Activated naive CD8-positive, alpha-beta T cell treated with anti-CD3 and anti-CD28 coated beads, Interleukin-2, amount 50 U/mL, for 16 hours (primary cell): ENCODE results near the gene TRPM1.

Source experiments
- DNase-seq: peaks from one replicate; pipeline ENCODE4 v3.0.0-alpha.2; 2020; ENCODE audit warnings: low read depth, low spot score

TRPM1 gene

DNA sequence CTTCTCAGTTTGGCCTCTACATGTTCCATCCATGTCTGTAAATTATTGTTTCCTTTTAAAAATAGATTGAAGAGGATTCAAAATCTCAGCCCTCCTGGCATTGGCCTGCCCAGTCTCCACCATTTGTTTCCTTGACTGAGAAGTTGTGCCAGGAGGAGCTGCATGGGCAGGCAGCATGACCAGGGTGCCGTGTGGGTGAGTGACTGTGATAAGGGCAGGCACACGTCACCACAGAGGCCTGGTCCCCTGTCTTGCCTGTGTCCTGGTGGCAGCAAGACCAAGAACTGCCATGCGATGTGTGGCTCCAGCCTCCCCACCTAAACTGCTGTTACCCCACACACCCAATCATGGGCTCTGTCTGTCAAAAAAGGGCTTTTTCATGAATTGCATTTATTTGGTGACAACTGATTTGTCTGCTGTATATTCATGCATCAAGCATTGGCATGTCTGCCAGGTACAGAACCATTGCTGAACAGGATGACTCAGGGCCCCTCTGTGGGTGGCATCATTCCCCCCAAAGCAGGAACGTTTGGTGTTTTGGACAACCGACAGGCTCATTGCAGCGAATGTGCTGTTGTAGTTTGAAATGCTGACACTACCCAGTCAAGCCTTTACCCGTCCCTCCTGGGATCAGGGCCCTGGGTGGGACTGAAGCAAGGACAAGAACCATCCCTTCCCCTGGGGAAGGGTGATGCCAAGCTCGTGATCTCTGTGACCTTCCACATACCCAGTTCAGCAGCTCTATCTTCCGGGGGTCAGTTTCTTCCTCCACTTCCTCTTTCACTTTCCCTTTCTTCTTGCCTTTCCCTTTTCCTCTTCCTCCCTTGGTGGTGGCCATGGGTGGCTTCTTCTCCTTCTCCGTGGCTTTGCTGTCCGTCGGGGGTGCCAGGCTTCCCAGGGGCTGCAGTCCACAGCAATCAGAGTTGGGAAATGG is 51.6 kb downstream of the TRPM1 start:
- DNase-seq = no peak

GRCh38 chr15:31049111-31049510 is 52.4 kb downstream of the TRPM1 start:
- DNase-seq = no peak

GRCh38 chr15:31047437-31047836 is 54.1 kb downstream of the TRPM1 start:
- no peak for DNase-seq

GRCh38 chr15:31046759-31047359 is 54.7 kb downstream of the TRPM1 start:
- DNase-seq = no peak

GRCh38 chr15:31045606-31046005 is 55.9 kb downstream of the TRPM1 start:
- DNase-seq = no peak

GRCh38 chr15:31042751-31043150 is 58.8 kb downstream of the TRPM1 start:
- DNase-seq = no peak

- DNase-seq = no peak
Measured at GRCh38 chr15:31041610-31042009, 59.9 kb downstream of the TRPM1 start.

GRCh38 chr15:31040611-31041010 is 60.9 kb downstream of the TRPM1 start:
- no peak for DNase-seq

GRCh38 chr15:31039961-31040360 is 61.6 kb downstream of the TRPM1 start:
- DNase-seq = no peak

- DNase-seq = no peak
Measured at GRCh38 chr15:31037731-31038477, 63.6 kb downstream of the TRPM1 start.

GRCh38 chr15:31036783-31037182 is 64.7 kb downstream of the TRPM1 start:
- no peak for DNase-seq

DNA sequence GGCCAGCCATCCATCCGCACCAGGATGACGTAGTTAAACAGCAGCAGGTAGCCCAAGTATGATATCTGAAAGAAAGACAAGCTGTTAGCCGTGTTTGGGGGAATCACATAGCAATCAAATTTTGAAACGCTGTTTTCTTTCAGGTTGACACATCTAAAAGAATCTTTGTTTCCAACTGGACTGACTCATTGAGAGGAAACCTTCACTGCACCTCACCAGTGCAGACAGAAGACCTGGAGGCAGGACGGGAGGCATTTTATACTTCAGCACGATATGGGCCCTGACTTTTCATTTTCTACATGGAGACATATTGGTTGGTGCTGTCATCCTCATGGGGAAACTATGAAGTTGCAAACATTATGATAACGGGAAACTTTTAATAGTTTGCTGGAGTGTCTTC is 65.9 kb downstream of the TRPM1 start:
- DNase-seq = no peak

DNA sequence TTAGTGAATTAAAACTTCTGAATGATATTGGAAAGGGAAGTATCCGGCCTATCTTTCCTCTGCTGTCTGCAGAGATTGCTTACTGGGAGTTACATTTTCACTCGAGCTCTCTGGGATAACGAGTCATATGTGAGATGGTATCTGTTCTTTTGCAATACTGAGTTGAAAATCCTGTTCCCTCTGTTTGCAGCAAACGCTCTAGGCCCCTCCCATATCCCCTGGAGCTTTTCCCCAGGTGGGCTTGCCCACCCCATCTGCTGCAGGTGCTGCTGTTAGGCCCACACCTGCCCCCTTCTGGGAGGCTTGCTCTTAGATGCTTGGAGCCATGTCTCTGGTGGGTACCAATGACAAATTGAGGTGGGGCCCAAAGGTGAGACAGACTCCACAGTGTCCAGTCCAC is 67.4 kb downstream of the TRPM1 start:
- no peak for DNase-seq

- no peak for DNase-seq
Measured at GRCh38 chr15:31032961-31033371, 68.6 kb downstream of the TRPM1 start.

GRCh38 chr15:31031471-31032067 is 70.0 kb downstream of the TRPM1 start:
- no peak for DNase-seq

- DNase-seq = no peak
Measured at GRCh38 chr15:31027910-31028578, 73.5 kb downstream of the TRPM1 start.

DNA sequence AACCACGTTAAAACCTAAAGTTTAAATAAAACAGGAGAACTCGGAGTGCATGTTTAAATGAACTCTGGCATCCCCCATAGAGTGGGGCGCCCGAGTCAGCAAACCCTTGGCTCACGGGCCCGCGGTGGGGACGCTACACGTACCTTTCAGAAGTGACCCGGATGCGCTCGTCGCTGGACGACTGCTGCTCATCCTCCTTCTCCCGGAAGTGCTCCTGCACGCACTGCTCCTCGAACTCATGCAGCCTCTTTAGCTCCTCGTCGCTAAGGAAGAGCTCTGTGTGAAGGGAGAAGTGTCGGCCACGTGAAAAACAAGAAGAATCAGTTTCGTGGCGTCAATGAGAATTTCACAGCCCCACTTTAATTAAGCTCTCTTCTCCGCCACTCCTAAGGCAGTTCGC is 75.5 kb downstream of the TRPM1 start:
- DNase-seq = no peak

DNA sequence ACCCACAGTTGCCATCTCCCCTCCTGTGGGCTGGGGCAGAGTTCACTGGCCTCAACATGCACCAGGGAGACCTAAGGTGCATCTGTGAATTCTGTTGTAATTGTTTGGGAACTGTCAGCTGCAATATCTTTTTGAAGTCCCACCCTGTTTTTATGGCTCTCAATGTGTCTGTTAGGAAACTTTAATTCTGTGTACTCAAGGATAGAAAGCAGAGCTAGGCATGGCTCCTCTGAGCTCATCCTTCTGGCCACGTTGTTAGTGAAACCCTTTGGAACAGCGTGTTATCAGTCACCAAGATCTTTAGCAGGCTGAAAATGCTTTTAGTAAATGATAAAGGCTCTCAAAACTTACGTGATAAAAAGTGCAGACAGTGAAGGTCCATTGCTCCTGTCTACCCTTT is 76.5 kb downstream of the TRPM1 start:
- no peak for DNase-seq

DNA sequence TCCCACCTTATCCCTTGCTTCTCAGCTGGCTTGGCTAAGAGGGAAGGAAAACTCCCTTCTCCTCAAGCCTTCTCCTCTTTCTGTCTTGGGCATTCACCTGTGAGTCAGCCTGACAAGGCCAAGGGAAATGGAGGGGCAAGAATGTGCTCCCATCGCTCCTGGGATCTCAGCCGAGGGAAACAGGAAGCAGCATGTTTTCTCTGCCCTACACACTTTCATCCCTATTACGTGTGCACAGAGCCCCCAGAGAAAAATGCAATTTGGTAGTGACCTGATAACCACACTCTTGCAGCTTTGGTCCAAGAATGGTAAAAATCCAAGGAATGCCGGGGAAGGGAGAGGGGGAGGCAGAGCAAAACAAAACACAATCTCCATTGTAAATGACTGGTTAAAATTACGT is 77.2 kb downstream of the TRPM1 start:
- no peak for DNase-seq

- DNase-seq = no peak
Measured at GRCh38 chr15:31023841-31024240, 77.7 kb downstream of the TRPM1 start.

DNA sequence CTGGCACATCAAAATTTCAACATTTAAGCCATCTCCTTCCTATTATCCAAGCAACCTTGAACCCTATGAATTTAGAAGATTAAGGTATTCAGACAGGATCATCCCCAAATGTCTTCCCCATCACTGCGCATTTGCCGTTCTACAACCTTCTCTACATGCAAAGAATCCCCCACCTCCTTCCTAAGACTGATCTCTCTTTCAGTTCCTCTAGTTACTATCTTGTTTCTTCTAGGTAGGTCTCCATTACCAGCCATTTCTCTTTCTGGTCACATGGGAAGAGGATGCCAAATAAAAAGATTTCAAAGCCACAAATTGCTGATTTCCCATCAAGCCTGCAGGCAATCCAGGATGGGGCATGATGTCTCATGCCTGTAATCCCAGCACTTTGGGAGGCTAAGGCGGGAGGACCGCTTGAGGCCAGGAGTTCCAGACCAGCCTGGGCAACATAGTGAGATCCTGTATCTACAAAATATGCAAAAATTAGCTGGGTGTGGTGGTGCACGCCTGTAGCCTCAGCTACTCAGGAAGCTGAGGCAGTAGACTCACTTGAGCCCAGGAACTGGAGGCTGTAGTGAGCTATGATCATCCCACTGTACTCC is 80.4 kb downstream of the TRPM1 start:
- DNase-seq = no peak
